Fibroblast of pulmonary artery (primary cell): ENCODE results near the gene SLC9A3.

ENCODE experiments used
- DNase-seq: peaks from one replicate; pipeline ENCODE4 v3.0.0-alpha.2; 2010; ENCODE audit warnings: low read depth
- H3K4me3 ChIP-seq: replicated peaks from 2 replicates; pipeline ENCODE4 v1.5.1; 2011; ENCODE audit warnings: low read depth, mild to moderate bottlenecking, control low read depth, low read length, moderate library complexity
- CTCF ChIP-seq: IDR thresholded peaks from 2 replicates; pipeline ENCODE4 v1.5.1; 2011; ENCODE audit warnings: mild to moderate bottlenecking, control low read depth, low read length, inconsistent platforms; ENCODE audit errors: missing control alignments

SLC9A3 gene

GRCh38 chr5:421287-421880 is 102.9 kb downstream of the SLC9A3 start:
- no peak overlapping the region for H3K4me3 ChIP-seq
- no peak for TF ChIP-seq CTCF
- DNase-seq: no peak

- no peak overlapping the region for H3K4me3 ChIP-seq
- no peak for DNase-seq
- no peak for TF ChIP-seq CTCF
Observed at GRCh38 chr5:420632-421286, 103.5 kb downstream of the SLC9A3 start.
